Bronchial epithelial cell (primary cell): Measurements from ENCODE around the gene CREB1. TPM values are rescaled to one million over a fixed set of nuclear protein-coding genes. Genes with fewer than 3 reads are reported as not detected.

Experiments
- DNase-seq: peaks from one replicate; pipeline ENCODE4 v3.0.0-alpha.2; 2010; ENCODE audit warnings: low read depth
- FAIRE-seq: peaks from 2 replicates; lab custom pipeline; 2011; peaks lifted over from hg19 to GRCh38; lab: Jason Lieb, UNC
- H3K27me3 ChIP-seq: 2 replicates; pipeline ENCODE4 v1.5.1; 2011; ENCODE audit warnings: low read length; ENCODE audit not compliant: control insufficient read depth, insufficient read depth
- H3K36me3 ChIP-seq: 2 replicates; pipeline ENCODE4 v1.5.1; 2011; ENCODE audit warnings: low read length; ENCODE audit not compliant: control insufficient read depth, insufficient read depth
- H3K4me3 ChIP-seq: 2 replicates; pipeline ENCODE4 v1.5.1; 2011; ENCODE audit warnings: mild to moderate bottlenecking, low read depth, low read length, control low read depth
- total RNA-seq: library from RNA; depleted of rRNA; stranded (reverse); fragments of >200 nt; gene quantifications from 2 replicates; pipeline ENCODE4 v1.2.1, GENCODE V29; 2014
- TF ChIP-seq, protein P1 (sequence below): IDR thresholded peaks from 2 replicates; pipeline ENCODE4 v1.5.1; 2011; ENCODE audit warnings: mild to moderate bottlenecking, moderate library complexity, low read length, control low read depth, inconsistent platforms; ENCODE audit not compliant: insufficient read depth, severe bottlenecking

CREB1 gene
- total RNA-seq, 1 donor from 2014 or later, result 36.9 TPM

DNA sequence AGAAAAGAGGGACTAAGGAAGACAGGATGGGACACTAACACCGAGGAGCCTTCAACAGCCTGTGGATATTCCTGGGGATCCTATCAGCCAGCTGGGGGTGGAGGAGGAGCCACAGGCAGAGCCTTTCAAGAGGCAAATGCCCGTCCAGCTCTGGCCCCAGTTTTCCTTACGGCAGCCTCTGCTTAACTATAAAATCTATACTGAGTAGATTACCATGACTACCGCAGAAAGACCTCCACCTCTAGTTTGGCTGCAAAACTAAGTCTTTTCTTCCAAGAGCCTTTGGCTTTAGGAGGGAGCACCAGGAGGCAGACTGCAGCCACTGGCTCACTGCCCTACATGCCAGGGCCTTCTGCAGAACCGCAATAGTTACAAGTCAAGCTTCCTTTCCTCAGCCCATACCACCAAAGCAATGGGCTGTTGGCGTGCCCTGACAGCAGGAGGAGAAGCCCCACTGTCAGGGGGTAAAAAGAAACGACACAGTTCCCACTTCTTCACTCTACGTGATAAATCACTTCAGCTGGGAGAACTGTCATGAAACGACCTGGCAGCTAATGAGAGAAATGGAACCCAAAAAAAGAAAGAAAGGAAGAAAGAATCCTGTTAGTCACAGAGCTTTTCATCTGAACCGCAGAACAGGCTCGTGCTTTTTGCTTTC lies 25.1 kb upstream of the CREB1 start:
- FAIRE-seq, result no peak
- TF ChIP-seq, protein P1, sequence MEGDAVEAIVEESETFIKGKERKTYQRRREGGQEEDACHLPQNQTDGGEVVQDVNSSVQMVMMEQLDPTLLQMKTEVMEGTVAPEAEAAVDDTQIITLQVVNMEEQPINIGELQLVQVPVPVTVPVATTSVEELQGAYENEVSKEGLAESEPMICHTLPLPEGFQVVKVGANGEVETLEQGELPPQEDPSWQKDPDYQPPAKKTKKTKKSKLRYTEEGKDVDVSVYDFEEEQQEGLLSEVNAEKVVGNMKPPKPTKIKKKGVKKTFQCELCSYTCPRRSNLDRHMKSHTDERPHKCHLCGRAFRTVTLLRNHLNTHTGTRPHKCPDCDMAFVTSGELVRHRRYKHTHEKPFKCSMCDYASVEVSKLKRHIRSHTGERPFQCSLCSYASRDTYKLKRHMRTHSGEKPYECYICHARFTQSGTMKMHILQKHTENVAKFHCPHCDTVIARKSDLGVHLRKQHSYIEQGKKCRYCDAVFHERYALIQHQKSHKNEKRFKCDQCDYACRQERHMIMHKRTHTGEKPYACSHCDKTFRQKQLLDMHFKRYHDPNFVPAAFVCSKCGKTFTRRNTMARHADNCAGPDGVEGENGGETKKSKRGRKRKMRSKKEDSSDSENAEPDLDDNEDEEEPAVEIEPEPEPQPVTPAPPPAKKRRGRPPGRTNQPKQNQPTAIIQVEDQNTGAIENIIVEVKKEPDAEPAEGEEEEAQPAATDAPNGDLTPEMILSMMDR, result no peak
- Histone ChIP-seq H3K36me3 (no peaks in the 10 kb centered on the region), H3K27me3 (no peaks in the 10 kb centered on the region), H3K4me3 (no peak overlapping the region)
- peak; percentile 43 for DNase-seq

DNA sequence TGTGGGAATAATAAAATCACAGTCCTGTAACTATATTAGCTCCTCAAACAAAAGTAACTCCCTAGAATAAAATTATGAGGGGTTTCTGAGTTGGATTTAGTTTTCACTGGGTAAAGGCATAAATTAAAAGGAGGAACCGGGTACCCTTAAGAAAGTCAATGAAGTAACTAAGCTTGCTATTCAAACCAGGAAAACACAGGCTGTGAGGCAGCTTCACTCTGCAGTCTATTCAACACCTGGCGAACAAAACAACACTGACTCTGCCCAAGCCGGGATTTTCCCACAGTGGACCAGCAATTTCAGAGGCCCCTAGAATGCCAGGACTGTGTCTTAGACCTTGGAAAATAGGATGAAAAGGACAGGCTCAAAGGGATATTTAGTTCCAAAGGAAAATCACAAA lies 24.6 kb upstream of the CREB1 start:
- peak; percentile 74 for DNase-seq
- H3K36me3 ChIP-seq, result no peaks in the 10 kb centered on the region
- H3K27me3 ChIP-seq, result no peaks in the 10 kb centered on the region
- FAIRE-seq, result no peak
- H3K4me3 ChIP-seq, result no peak overlapping the region
- TF ChIP-seq, protein P1, result no peak

DNA sequence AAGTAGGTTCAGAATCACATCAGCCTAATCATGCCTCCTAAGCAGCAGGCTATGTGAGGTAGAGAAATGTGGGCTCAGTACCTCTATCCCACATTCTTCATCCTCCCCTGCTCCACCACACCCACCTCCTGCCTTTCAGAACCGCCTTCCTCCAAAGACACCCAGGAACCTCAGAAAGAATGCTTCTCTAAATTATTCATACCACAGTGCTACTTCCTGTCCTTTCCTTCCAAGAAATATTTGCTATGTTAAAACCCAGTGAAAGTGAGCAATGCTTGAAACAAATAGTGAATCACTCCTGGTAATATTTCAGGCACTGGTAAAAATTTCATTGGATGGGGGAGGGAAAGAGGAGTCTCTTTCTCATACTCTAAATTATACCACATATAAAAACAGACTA lies 24.0 kb upstream of the CREB1 start:
- no peak overlapping the region for H3K4me3 ChIP-seq
- DNase-seq, result peak; percentile 98
- TF ChIP-seq, protein P1, result no peak
- no peaks in the 10 kb centered on the region for H3K36me3 ChIP-seq
- H3K27me3 ChIP-seq, result no peaks in the 10 kb centered on the region
- FAIRE-seq, result no peak

DNA sequence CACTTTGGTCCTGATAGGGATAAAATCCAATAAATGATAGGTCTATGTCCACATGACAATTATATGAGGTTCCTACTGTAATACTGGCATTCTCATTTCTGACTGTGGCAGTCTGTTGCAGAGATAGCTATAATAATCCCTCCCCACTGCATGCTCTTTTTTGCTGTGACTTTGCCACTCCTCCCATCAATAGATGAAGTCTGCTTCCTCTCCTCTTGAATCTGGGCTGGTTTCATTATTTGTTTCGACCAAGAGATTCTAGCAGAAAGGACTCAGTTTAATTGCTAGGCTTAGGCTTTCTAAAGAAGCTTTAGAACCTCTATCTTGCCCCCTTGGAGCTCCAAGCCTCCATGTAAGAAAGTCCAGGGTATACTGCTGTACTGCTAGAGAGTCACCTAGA lies 23.3 kb upstream of the CREB1 start:
- Histone ChIP-seq H3K36me3 (no peaks in the 10 kb centered on the region), H3K27me3 (no peaks in the 10 kb centered on the region), H3K4me3 (no peak overlapping the region)
- DNase-seq (no peak), FAIRE-seq (no peak)
- TF ChIP-seq, protein P1, result no peak

DNA sequence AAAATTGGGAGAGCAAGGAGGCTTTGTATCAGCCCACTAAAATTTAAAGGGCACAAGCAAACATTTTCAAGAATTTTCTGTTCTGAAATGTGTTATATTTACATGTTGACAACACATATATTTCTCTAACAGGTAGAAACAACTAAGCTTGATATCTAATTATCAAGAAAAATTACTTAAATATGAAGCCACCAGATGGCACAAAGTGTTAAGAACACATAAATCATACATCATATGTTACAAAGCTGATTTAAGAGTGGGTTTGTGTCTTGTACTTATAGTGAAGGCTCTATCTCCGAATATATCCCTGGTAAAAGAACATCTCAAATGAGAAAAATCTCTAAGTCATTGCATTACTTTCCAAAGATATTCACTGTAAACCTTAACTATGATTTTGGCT lies 19.6 kb upstream of the CREB1 start:
- no peaks in the 10 kb centered on the region for H3K27me3 ChIP-seq
- FAIRE-seq (no peak), DNase-seq (no peak)
- TF ChIP-seq, protein P1, result no peak
- H3K36me3 ChIP-seq, result no peaks in the 10 kb centered on the region
- no peak overlapping the region for H3K4me3 ChIP-seq

DNA sequence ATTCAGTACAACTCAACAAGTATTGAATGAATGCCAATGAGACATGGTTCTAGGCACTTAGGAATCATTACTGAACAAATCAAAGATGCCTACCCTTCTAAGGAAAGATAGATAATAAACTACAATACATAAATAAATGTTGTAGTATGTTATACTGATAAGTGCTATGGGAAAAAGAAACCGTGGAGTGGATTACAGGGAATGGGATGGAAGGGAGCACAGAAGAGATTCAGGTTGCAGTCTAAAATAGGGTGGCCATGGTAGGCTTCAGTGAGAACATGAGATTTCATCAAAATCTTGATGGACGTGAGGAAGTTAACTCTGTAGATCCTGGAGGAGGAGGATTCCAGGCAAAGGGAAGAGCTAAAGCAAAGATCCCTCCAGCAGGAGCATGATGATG lies 17.9 kb upstream of the CREB1 start:
- no peaks in the 10 kb centered on the region for H3K27me3 ChIP-seq
- TF ChIP-seq, protein P1, result no peak
- no peak overlapping the region for H3K4me3 ChIP-seq
- no peaks in the 10 kb centered on the region for H3K36me3 ChIP-seq
- DNase-seq (no peak), FAIRE-seq (no peak)
